ENCODE measurements around the gene CHCHD3. TPM values are rescaled to one million over a fixed set of nuclear protein-coding genes. Genes with fewer than 3 reads are reported as not detected.

Gene CHCHD3
- total and polyA plus RNA-seq, 2 donors from 2014 or later = 53.9 to 77.3 TPM

DNA sequence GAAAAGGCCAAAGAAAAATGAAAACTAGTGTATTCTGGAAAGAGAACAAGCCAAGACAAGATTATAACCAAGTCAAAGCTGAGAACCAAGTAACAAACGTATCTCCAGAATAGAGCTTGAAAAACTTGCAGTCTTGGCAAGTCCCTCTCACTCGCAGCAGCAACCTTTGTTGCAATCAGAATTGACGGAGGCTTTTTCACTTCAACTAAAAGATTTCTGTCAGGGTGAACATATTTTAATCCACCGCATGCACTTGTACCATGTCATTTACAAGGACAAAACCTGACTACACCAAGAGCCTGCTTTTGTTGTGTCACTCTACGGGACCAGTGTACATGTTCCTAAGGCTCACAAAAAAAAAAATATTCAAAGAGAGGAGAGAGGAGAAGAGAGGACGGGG lies 122.0 kb downstream of the CHCHD3 start:
- no peak overlapping the region for H3K4me3 ChIP-seq (ENCODE audit: low read length in 3 of 3)
- no peak overlapping the region for H3K9ac ChIP-seq (ENCODE audit: low read length in 3 of 3)
- DNase-seq = no peak
- H3K9me3 ChIP-seq (ENCODE audit: control insufficient read depth in 2 of 3, insufficient read depth in 1 of 3, low read length in 3 of 3) = no peaks in the 10 kb centered on the region
- no peaks in the 10 kb centered on the region for H3K36me3 ChIP-seq (ENCODE audit: control insufficient read depth in 2 of 3, insufficient read depth in 3 of 3, low read length in 3 of 3)
- H3K4me1 ChIP-seq (ENCODE audit: control insufficient read depth in 2 of 3, insufficient read depth in 2 of 3, low read depth in 1 of 3, low read length in 3 of 3) = peaks cover 0 to 2% (median 0%) of the 10 kb centered on the region in 3 donors
- intact Hi-C loops (cut with DNase I) = no loop called here
- TF ChIP-seq, protein P1, sequence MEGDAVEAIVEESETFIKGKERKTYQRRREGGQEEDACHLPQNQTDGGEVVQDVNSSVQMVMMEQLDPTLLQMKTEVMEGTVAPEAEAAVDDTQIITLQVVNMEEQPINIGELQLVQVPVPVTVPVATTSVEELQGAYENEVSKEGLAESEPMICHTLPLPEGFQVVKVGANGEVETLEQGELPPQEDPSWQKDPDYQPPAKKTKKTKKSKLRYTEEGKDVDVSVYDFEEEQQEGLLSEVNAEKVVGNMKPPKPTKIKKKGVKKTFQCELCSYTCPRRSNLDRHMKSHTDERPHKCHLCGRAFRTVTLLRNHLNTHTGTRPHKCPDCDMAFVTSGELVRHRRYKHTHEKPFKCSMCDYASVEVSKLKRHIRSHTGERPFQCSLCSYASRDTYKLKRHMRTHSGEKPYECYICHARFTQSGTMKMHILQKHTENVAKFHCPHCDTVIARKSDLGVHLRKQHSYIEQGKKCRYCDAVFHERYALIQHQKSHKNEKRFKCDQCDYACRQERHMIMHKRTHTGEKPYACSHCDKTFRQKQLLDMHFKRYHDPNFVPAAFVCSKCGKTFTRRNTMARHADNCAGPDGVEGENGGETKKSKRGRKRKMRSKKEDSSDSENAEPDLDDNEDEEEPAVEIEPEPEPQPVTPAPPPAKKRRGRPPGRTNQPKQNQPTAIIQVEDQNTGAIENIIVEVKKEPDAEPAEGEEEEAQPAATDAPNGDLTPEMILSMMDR (IDR thresholded peaks at IDR 0.05; ENCODE audit: borderline replicate concordance, extremely low read depth, insufficient read depth) = no peak
- no peak overlapping the region for H3K27ac ChIP-seq (ENCODE audit: low read depth in 2 of 2, low read length in 2 of 2)
- no peak for FAIRE-seq
- no peaks in the 10 kb centered on the region for H3K27me3 ChIP-seq (ENCODE audit: control insufficient read depth, insufficient read depth, low read length)

- H3K4me1 ChIP-seq (ENCODE audit: control insufficient read depth in 2 of 3, insufficient read depth in 2 of 3, low read depth in 1 of 3, low read length in 3 of 3) = no peaks in the 10 kb centered on the region
- H3K36me3 ChIP-seq (ENCODE audit: control insufficient read depth in 2 of 3, insufficient read depth in 3 of 3, low read length in 3 of 3) = no peaks in the 10 kb centered on the region
- TF ChIP-seq, protein P1 (IDR thresholded peaks at IDR 0.05; ENCODE audit: borderline replicate concordance, extremely low read depth, insufficient read depth) = no peak
- H3K27me3 ChIP-seq (ENCODE audit: control insufficient read depth, insufficient read depth, low read length) = no peaks in the 10 kb centered on the region
- no peaks in the 10 kb centered on the region for H3K9me3 ChIP-seq (ENCODE audit: control insufficient read depth in 2 of 3, insufficient read depth in 1 of 3, low read length in 3 of 3)
- no peak overlapping the region for H3K27ac ChIP-seq (ENCODE audit: low read depth in 2 of 2, low read length in 2 of 2)
- FAIRE-seq = no peak
- H3K9ac ChIP-seq (ENCODE audit: low read length in 3 of 3) = no peak overlapping the region
- no peak for DNase-seq
- intact Hi-C loops (cut with DNase I) = no loop called here
- H3K4me3 ChIP-seq (ENCODE audit: low read length in 3 of 3) = no peak overlapping the region
Observed at GRCh38 chr7:132956556-132956955, 125.3 kb downstream of the CHCHD3 start.

DNA sequence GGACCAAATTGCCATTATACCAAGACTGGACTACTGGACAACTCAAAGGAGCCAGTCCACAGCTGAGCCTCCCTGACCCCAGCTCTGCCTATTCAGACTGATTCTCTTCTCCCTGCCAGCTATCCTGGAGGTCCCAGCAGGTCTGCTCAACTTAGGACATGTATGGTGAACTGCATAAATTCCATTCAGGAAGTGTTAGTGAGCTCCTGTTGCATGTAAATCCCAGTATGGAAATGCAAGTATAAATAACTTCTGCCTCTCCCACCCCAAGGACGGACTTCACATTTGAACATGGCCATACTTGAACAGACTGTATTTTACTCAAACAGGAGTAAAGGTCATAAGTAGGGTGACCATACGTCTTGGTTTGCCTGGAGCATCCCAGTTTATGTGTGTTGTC lies 128.4 kb downstream of the CHCHD3 start:
- Histone ChIP-seq H3K9ac (ENCODE audit: low read length in 3 of 3) (no peak overlapping the region), H3K4me3 (ENCODE audit: low read length in 3 of 3) (no peak overlapping the region), H3K36me3 (ENCODE audit: control insufficient read depth in 2 of 3, insufficient read depth in 3 of 3, low read length in 3 of 3) (no peaks in the 10 kb centered on the region), H3K4me1 (ENCODE audit: control insufficient read depth in 2 of 3, insufficient read depth in 2 of 3, low read depth in 1 of 3, low read length in 3 of 3) (no peaks in the 10 kb centered on the region), H3K9me3 (ENCODE audit: control insufficient read depth in 2 of 3, insufficient read depth in 1 of 3, low read length in 3 of 3) (no peaks in the 10 kb centered on the region), H3K27ac (ENCODE audit: low read depth in 2 of 2, low read length in 2 of 2) (no peak overlapping the region), H3K27me3 (ENCODE audit: control insufficient read depth, insufficient read depth, low read length) (no peaks in the 10 kb centered on the region)
- intact Hi-C loops (cut with DNase I) = no loop called here
- FAIRE-seq (no peak), DNase-seq (no peak)
- TF ChIP-seq, protein P1 (IDR thresholded peaks at IDR 0.05; ENCODE audit: borderline replicate concordance, extremely low read depth, insufficient read depth) = no peak

DNA sequence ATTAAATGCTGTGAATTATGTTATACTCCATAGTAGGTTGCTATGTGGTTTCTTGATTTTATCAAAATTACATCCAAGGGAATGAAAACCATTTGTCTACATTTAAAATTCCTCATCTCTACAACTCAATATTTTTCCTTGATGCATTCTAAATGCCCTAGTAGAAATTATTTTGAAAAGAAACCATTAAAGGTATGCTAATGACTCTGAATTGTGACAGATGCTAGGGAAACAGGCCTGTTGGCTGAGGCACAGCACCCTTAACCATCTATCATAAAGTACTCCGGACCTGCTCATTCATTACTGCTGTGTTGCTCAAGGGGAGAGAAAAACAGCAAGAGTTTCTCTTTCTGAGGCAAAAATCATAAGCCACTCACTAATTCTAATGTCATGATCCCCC lies 131.2 kb downstream of the CHCHD3 start:
- no peak for FAIRE-seq
- Histone ChIP-seq H3K36me3 (ENCODE audit: control insufficient read depth in 2 of 3, insufficient read depth in 3 of 3, low read length in 3 of 3) (no peaks in the 10 kb centered on the region), H3K27me3 (ENCODE audit: control insufficient read depth, insufficient read depth, low read length) (no peaks in the 10 kb centered on the region), H3K4me3 (ENCODE audit: low read length in 3 of 3) (no peak overlapping the region), H3K4me1 (ENCODE audit: control insufficient read depth in 2 of 3, insufficient read depth in 2 of 3, low read depth in 1 of 3, low read length in 3 of 3) (no peaks in the 10 kb centered on the region), H3K9ac (ENCODE audit: low read length in 3 of 3) (no peak overlapping the region), H3K27ac (ENCODE audit: low read depth in 2 of 2, low read length in 2 of 2) (no peak overlapping the region), H3K9me3 (ENCODE audit: control insufficient read depth in 2 of 3, insufficient read depth in 1 of 3, low read length in 3 of 3) (no peaks in the 10 kb centered on the region)
- DNase-seq = no peak
- TF ChIP-seq, protein P1 (IDR thresholded peaks at IDR 0.05; ENCODE audit: borderline replicate concordance, extremely low read depth, insufficient read depth) = no peak
- intact Hi-C loops (cut with DNase I) = no loop called here

Measured in kidney (tissue), 14 donors.